ENCODE results near the gene AMDHD2.
A peak's percentile ranks its signal among the peaks of the same experiment; 100 is the strongest.

AMDHD2 gene

GRCh38 chr16:2529061-2529931 is 9.1 kb downstream of the AMDHD2 start:
- H4K20me1 ChIP-seq (ENCODE audit: insufficient read depth, low read length) = no peaks in the 10 kb centered on the region
- no peak overlapping the region for H3K27ac ChIP-seq (ENCODE audit: low read length)
- H3K79me2 ChIP-seq (ENCODE audit: low read length) = peaks cover 21% of the 10 kb centered on the region
- peaks cover 20% of the 10 kb centered on the region for H3F3A ChIP-seq (ENCODE audit: insufficient read depth, low read length)
- H3K4me3 ChIP-seq (ENCODE audit: low read length) = no peak overlapping the region
- H3K4me1 ChIP-seq (ENCODE audit: low read length) = peaks cover 9% of the 10 kb centered on the region
- H3K9me3 ChIP-seq (replicated peaks; ENCODE audit: insufficient read depth, low read length) = no peaks in the 10 kb centered on the region
- H3K36me3 ChIP-seq (replicated peaks; ENCODE audit: insufficient read depth, low read length) = no peaks in the 10 kb centered on the region
- H3K27me3 ChIP-seq (replicated peaks; ENCODE audit: insufficient read depth, low read length) = no peaks in the 10 kb centered on the region
- no peak overlapping the region for H3K9ac ChIP-seq (ENCODE audit: low read length)
- no peak overlapping the region for H3K4me2 ChIP-seq (ENCODE audit: low read depth, low read length)
- TF ChIP-seq EZH2phosphoT487 (IDR thresholded peaks at IDR 0.05; ENCODE audit: low read length) = no peak
- TF ChIP-seq CTCF (IDR thresholded peaks at IDR 0.05; ENCODE audit: low read length) = no peak
- TF ChIP-seq EZH2 (optimal IDR thresholded peaks at IDR 0.05; ENCODE audit: low read depth, low read length) = no peak
- no peak for DNase-seq
- H2AFZ ChIP-seq (ENCODE audit: low read length) = no peak overlapping the region
- no peaks in the 10 kb centered on the region for H3K9me2 ChIP-seq (replicated peaks; ENCODE audit: insufficient read depth, low read length)

DNA sequence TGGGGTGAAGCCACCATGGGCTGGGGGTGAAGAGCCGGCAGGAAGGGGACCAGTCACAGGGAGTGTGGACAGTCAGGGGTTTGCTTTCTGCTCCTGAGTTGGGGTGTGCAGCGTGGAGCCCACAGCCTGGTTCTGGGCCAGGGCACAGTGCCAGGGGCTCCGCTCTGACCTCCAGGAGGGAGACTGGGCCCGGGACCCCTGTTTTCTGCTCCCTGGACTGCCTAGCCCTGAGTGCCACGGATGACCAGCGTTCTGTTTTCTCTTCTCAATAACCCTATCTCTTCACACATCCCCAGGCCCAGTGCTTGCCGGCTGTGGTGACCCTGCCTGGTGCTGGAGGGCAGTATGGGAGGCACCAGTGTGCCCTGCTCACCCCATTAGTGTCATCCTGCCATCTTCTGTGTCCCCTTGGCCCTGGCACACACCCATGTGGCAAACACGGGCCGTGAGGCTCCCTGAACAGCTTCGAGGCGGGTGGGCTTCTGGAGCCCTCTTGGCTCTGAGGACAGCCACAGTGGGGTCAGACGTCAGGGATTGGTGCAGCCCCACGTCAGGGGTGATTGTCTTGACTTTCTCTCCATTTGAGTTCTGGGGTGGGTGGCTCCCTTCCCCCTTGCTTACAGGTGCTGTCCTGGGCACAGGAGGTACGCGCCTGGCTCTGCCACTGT is 9.9 kb downstream of the AMDHD2 start:
- Histone ChIP-seq H3K27ac (ENCODE audit: low read length) (no peak overlapping the region), H4K20me1 (ENCODE audit: insufficient read depth, low read length) (no peaks in the 10 kb centered on the region), H3K9me3 (replicated peaks; ENCODE audit: insufficient read depth, low read length) (no peaks in the 10 kb centered on the region), H3F3A (ENCODE audit: insufficient read depth, low read length) (peaks cover 20% of the 10 kb centered on the region), H2AFZ (ENCODE audit: low read length) (no peak overlapping the region), H3K36me3 (replicated peaks; ENCODE audit: insufficient read depth, low read length) (no peaks in the 10 kb centered on the region), H3K79me2 (ENCODE audit: low read length) (peaks cover 14% of the 10 kb centered on the region), H3K4me1 (ENCODE audit: low read length) (peaks cover 9% of the 10 kb centered on the region), H3K4me2 (ENCODE audit: low read depth, low read length) (no peak overlapping the region), H3K9me2 (replicated peaks; ENCODE audit: insufficient read depth, low read length) (no peaks in the 10 kb centered on the region), H3K9ac (ENCODE audit: low read length) (no peak overlapping the region), H3K4me3 (ENCODE audit: low read length) (no peak overlapping the region), H3K27me3 (replicated peaks; ENCODE audit: insufficient read depth, low read length) (no peaks in the 10 kb centered on the region)
- no peak for TF ChIP-seq EZH2phosphoT487 (IDR thresholded peaks at IDR 0.05; ENCODE audit: low read length)
- no peak for DNase-seq

- Histone ChIP-seq H3K27me3 (replicated peaks; ENCODE audit: insufficient read depth, low read length) (no peaks in the 10 kb centered on the region), H3K4me2 (ENCODE audit: low read depth, low read length) (peak overlapping the region; percentile 79), H3K4me1 (ENCODE audit: low read length) (peaks cover 9% of the 10 kb centered on the region), H3K9me3 (replicated peaks; ENCODE audit: insufficient read depth, low read length) (no peaks in the 10 kb centered on the region), H3K9me2 (replicated peaks; ENCODE audit: insufficient read depth, low read length) (no peaks in the 10 kb centered on the region), H2AFZ (ENCODE audit: low read length) (no peak overlapping the region), H3K36me3 (replicated peaks; ENCODE audit: insufficient read depth, low read length) (no peaks in the 10 kb centered on the region), H3K4me3 (ENCODE audit: low read length) (peak overlapping the region; percentile 52), H3K9ac (ENCODE audit: low read length) (peak overlapping the region; percentile 63), H3K27ac (ENCODE audit: low read length) (peak overlapping the region; percentile 59; the same call in 1 of the 2 replicates), H3F3A (ENCODE audit: insufficient read depth, low read length) (peaks cover 20% of the 10 kb centered on the region), H4K20me1 (ENCODE audit: insufficient read depth, low read length) (no peaks in the 10 kb centered on the region), H3K79me2 (ENCODE audit: low read length) (peaks cover 13% of the 10 kb centered on the region)
- TF ChIP-seq EZH2phosphoT487 (IDR thresholded peaks at IDR 0.05; ENCODE audit: low read length) (no peak), EZH2 (optimal IDR thresholded peaks at IDR 0.05; ENCODE audit: low read depth, low read length) (no peak), CTCF (IDR thresholded peaks at IDR 0.05; ENCODE audit: low read length) (no peak)
- DNase-seq = no peak
Measured at GRCh38 chr16:2530629-2531318, 10.6 kb downstream of the AMDHD2 start.

Data from MM.1S (cell line).